ENCODE data around the gene PRXL2A. TPM values are rescaled to one million over a fixed set of nuclear protein-coding genes. Genes with fewer than 3 reads are reported as not detected.
"Not testable (repeated sequence)": the region's sequence is repeated elsewhere in the genome, so short reads cannot be mapped to it uniquely, and the experiment has no call there.

The PRXL2A gene
- total RNA-seq (77.6 TPM), polyA plus RNA-seq (ENCODE audit: insufficient read depth in 1 of 8, insufficient read length in 8 of 8, low replicate concordance in 1 of 8) (10 to 100 TPM; 62.1 to 86.7 (median 72.3) TPM)
- long read RNA-seq, donor 1, full-length matches to known transcripts: 24 of 41 reads
- long read RNA-seq, donor 1, partial matches to known transcripts: 17 of 41 reads
- long read RNA-seq, donor 1, other reads (novel, unspliced or antisense): 0 of 41 reads
- long read RNA-seq, donor 2, full-length matches to known transcripts: 10 of 10 reads
- long read RNA-seq, donor 2, partial matches to known transcripts: 0 of 10 reads
- long read RNA-seq, donor 2, other reads (novel, unspliced or antisense): 0 of 10 reads
- long read RNA-seq, donor 3, full-length matches to known transcripts: 59 of 99 reads
- long read RNA-seq, donor 3, partial matches to known transcripts: 40 of 99 reads
- long read RNA-seq, donor 3, other reads (novel, unspliced or antisense): 0 of 99 reads
- long read RNA-seq, donor 4, full-length matches to known transcripts: 37 of 42 reads
- long read RNA-seq, donor 4, partial matches to known transcripts: 5 of 42 reads
- long read RNA-seq, donor 4, other reads (novel, unspliced or antisense): 0 of 42 reads
- long read RNA-seq, donor 5, full-length matches to known transcripts: 74 of 144 reads
- long read RNA-seq, donor 5, partial matches to known transcripts: 70 of 144 reads
- long read RNA-seq, donor 5, other reads (novel, unspliced or antisense): 0 of 144 reads
- long read RNA-seq, donor 6, full-length matches to known transcripts: 92 of 121 reads
- long read RNA-seq, donor 6, partial matches to known transcripts: 29 of 121 reads
- long read RNA-seq, donor 6, other reads (novel, unspliced or antisense): 0 of 121 reads
- long read RNA-seq, donor 7, full-length matches to known transcripts: 39 of 56 reads
- long read RNA-seq, donor 7, partial matches to known transcripts: 17 of 56 reads
- long read RNA-seq, donor 7, other reads (novel, unspliced or antisense): 0 of 56 reads
- long read RNA-seq, donor 8, full-length matches to known transcripts: 32 of 39 reads
- long read RNA-seq, donor 8, partial matches to known transcripts: 7 of 39 reads
- long read RNA-seq, donor 8, other reads (novel, unspliced or antisense): 0 of 39 reads
- long read RNA-seq, donor 9, full-length matches to known transcripts: 29 of 34 reads
- long read RNA-seq, donor 9, partial matches to known transcripts: 5 of 34 reads
- long read RNA-seq, donor 9, other reads (novel, unspliced or antisense): 0 of 34 reads
- long read RNA-seq, donor 10, full-length matches to known transcripts: 48 of 63 reads
- long read RNA-seq, donor 10, partial matches to known transcripts: 15 of 63 reads
- long read RNA-seq, donor 10, other reads (novel, unspliced or antisense): 0 of 63 reads
- long read RNA-seq, donor 11, full-length matches to known transcripts: 53 of 99 reads
- long read RNA-seq, donor 11, partial matches to known transcripts: 46 of 99 reads
- long read RNA-seq, donor 11, other reads (novel, unspliced or antisense): 0 of 99 reads

- Histone ChIP-seq H3K4me1 (ENCODE audit: control insufficient read depth, insufficient read depth, low read length) (peaks cover 52% of the 10 kb centered on the region), H3K9me3 (replicated peaks; ENCODE audit: control insufficient read depth, low read depth, low read length) (no peaks in the 10 kb centered on the region), H3K27me3 (ENCODE audit: control insufficient read depth, insufficient read depth, low read length) (no peaks in the 10 kb centered on the region), H3K27ac (ENCODE audit: low read length) (peak within 1 kb of the TSS; percentile 81), H3K36me3 (ENCODE audit: control insufficient read depth, insufficient read depth, low read length) (no peaks in the 10 kb centered on the region), H3K4me3 (ENCODE audit: low read length) (peak within 1 kb of the TSS; percentile 85)
- peak; percentile 89 for DNase-seq
- under 1% methylated on average over 92 of the region's 96 CpGs for WGBS (ENCODE audit: insufficient coverage)
Observed at GRCh38 chr10:80408242-80409101, at the start of gene PRXL2A. PRXL2A (plus strand) TSS chr10:80408551; CDS start chr10:80420468, 11,917 bp downstream.

- DNase-seq; H3K4me3 ChIP-seq (ENCODE audit: low read length); H3K27ac ChIP-seq (ENCODE audit: low read length); H3K36me3 ChIP-seq (ENCODE audit: control insufficient read depth, insufficient read depth, low read length); H3K9me3 ChIP-seq (replicated peaks; ENCODE audit: control insufficient read depth, low read depth, low read length): not testable (repeated sequence)
- peaks cover 11% of the 10 kb centered on the region for H3K4me1 ChIP-seq (ENCODE audit: control insufficient read depth, insufficient read depth, low read length)
- peaks cover 20% of the 10 kb centered on the region for H3K27me3 ChIP-seq (ENCODE audit: control insufficient read depth, insufficient read depth, low read length)
- WGBS (ENCODE audit: insufficient coverage): no CpG with 5 or more reads among the region's 2 CpGs
Observed at GRCh38 chr10:80358925-80359324, 49.4 kb upstream of the PRXL2A start.

DNA sequence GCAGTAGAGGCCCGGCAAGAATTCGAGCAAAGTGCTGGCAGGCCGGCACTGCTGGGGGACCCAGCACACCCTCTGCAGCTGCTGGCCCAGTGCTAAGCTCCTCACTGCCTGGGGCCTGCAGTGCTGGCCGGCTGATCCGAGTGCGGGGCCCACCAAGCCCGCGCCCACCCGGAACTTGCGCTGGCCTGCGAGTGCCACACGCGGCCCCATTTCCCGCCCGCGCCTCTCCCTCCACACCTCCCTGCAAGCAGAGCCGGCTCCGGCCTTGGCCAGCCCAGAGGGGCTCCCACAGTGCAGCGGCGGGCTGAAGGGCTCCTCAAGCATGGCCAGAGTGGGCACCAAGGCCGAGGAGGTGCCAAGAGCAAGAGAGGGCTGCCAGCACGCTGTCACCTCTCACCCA is 48.7 kb upstream of the PRXL2A start:
- Histone ChIP-seq H3K36me3 (ENCODE audit: control insufficient read depth, insufficient read depth, low read length) (no peaks in the 10 kb centered on the region), H3K9me3 (replicated peaks; ENCODE audit: control insufficient read depth, low read depth, low read length) (no peaks in the 10 kb centered on the region), H3K27me3 (ENCODE audit: control insufficient read depth, insufficient read depth, low read length) (peaks cover 20% of the 10 kb centered on the region), H3K4me3 (ENCODE audit: low read length) (no peak overlapping the region), H3K27ac (ENCODE audit: low read length) (no peak overlapping the region), H3K4me1 (ENCODE audit: control insufficient read depth, insufficient read depth, low read length) (peaks cover 11% of the 10 kb centered on the region)
- no peak for DNase-seq
- 97% methylated on average over 18 of the region's 22 CpGs for WGBS (ENCODE audit: insufficient coverage)

- Histone ChIP-seq H3K9me3 (replicated peaks; ENCODE audit: control insufficient read depth, low read depth, low read length) (peaks cover 16% of the 10 kb centered on the region), H3K4me1 (ENCODE audit: control insufficient read depth, insufficient read depth, low read length) (no peaks in the 10 kb centered on the region), H3K36me3 (ENCODE audit: control insufficient read depth, insufficient read depth, low read length) (no peaks in the 10 kb centered on the region), H3K27me3 (ENCODE audit: control insufficient read depth, insufficient read depth, low read length) (no peaks in the 10 kb centered on the region), H3K4me3 (ENCODE audit: low read length) (no peak overlapping the region), H3K27ac (ENCODE audit: low read length) (no peak overlapping the region)
- 0% methylated on average over 1 of the region's 1 CpG for WGBS (ENCODE audit: insufficient coverage)
- no peak for DNase-seq
Observed at GRCh38 chr10:80365510-80365909, 42.8 kb upstream of the PRXL2A start.

- Histone ChIP-seq H3K4me1 (ENCODE audit: control insufficient read depth, insufficient read depth, low read length) (no peaks in the 10 kb centered on the region), H3K4me3 (ENCODE audit: low read length) (no peak overlapping the region), H3K36me3 (ENCODE audit: control insufficient read depth, insufficient read depth, low read length) (no peaks in the 10 kb centered on the region)
Observed at GRCh38 chr10:80371467-80371866, 36.9 kb upstream of the PRXL2A start.

GRCh38 chr10:80372675-80373074 is 35.7 kb upstream of the PRXL2A start:
- no peak overlapping the region for H3K27ac ChIP-seq (ENCODE audit: low read length)
- no peaks in the 10 kb centered on the region for H3K27me3 ChIP-seq (ENCODE audit: control insufficient read depth, insufficient read depth, low read length)
- no CpG with 5 or more reads among the region's 5 CpGs for WGBS (ENCODE audit: insufficient coverage)
- peaks cover 4% of the 10 kb centered on the region for H3K9me3 ChIP-seq (replicated peaks; ENCODE audit: control insufficient read depth, low read depth, low read length)
- no peaks in the 10 kb centered on the region for H3K36me3 ChIP-seq (ENCODE audit: control insufficient read depth, insufficient read depth, low read length)
- H3K4me1 ChIP-seq (ENCODE audit: control insufficient read depth, insufficient read depth, low read length): no peaks in the 10 kb centered on the region
- no peak overlapping the region for H3K4me3 ChIP-seq (ENCODE audit: low read length)
- DNase-seq: no peak

More at GRCh38 chr10:80371467-80371866, 36.9 kb upstream of the PRXL2A start:
- Histone ChIP-seq H3K27me3 (ENCODE audit: control insufficient read depth, insufficient read depth, low read length) (no peaks in the 10 kb centered on the region), H3K9me3 (replicated peaks; ENCODE audit: control insufficient read depth, low read depth, low read length) (peaks cover 13% of the 10 kb centered on the region), H3K27ac (ENCODE audit: low read length) (no peak overlapping the region)
- DNase-seq: no peak
- 81% methylated on average over 4 of the region's 6 CpGs for WGBS (ENCODE audit: insufficient coverage)

GRCh38 chr10:80373502-80373901 is 34.8 kb upstream of the PRXL2A start:
- Histone ChIP-seq H3K36me3 (ENCODE audit: control insufficient read depth, insufficient read depth, low read length) (no peaks in the 10 kb centered on the region), H3K27ac (ENCODE audit: low read length) (no peak overlapping the region), H3K4me1 (ENCODE audit: control insufficient read depth, insufficient read depth, low read length) (no peaks in the 10 kb centered on the region), H3K9me3 (replicated peaks; ENCODE audit: control insufficient read depth, low read depth, low read length) (no peaks in the 10 kb centered on the region), H3K4me3 (ENCODE audit: low read length) (no peak overlapping the region), H3K27me3 (ENCODE audit: control insufficient read depth, insufficient read depth, low read length) (no peaks in the 10 kb centered on the region)
- WGBS (ENCODE audit: insufficient coverage): 60% methylated on average over 1 of the region's 2 CpGs
- DNase-seq: peak; percentile 43

DNA sequence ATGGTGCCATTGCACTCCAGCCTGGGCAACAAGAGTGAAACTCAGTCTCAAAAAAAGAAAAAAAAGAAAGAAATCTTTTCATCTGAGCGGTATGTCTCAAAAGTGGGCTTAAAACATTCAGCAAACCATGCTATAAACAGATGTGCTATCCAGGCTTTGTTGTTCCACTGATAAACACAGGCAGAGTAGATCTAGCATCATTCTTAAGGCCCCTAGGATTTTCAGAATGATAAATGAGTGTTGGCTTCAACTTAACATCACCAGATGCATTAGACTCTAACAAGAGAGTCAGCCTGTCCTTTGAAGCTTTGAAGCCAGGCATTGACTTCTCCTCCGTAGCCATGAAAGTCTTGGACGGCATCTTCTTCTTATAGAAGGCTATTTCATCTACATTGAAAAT is 28.6 kb upstream of the PRXL2A start:
- no peak for DNase-seq
- Histone ChIP-seq H3K4me3 (ENCODE audit: low read length) (no peak overlapping the region), H3K9me3 (replicated peaks; ENCODE audit: control insufficient read depth, low read depth, low read length) (no peaks in the 10 kb centered on the region), H3K36me3 (ENCODE audit: control insufficient read depth, insufficient read depth, low read length) (no peaks in the 10 kb centered on the region), H3K4me1 (ENCODE audit: control insufficient read depth, insufficient read depth, low read length) (no peaks in the 10 kb centered on the region), H3K27me3 (ENCODE audit: control insufficient read depth, insufficient read depth, low read length) (no peaks in the 10 kb centered on the region), H3K27ac (ENCODE audit: low read length) (no peak overlapping the region)
- WGBS (ENCODE audit: insufficient coverage): no CpG with 5 or more reads among the region's 3 CpGs

- Histone ChIP-seq H3K27ac (ENCODE audit: low read length) (no peak overlapping the region), H3K4me1 (ENCODE audit: control insufficient read depth, insufficient read depth, low read length) (no peaks in the 10 kb centered on the region), H3K27me3 (ENCODE audit: control insufficient read depth, insufficient read depth, low read length) (no peaks in the 10 kb centered on the region), H3K36me3 (ENCODE audit: control insufficient read depth, insufficient read depth, low read length) (no peaks in the 10 kb centered on the region), H3K9me3 (replicated peaks; ENCODE audit: control insufficient read depth, low read depth, low read length) (no peaks in the 10 kb centered on the region), H3K4me3 (ENCODE audit: low read length) (no peak overlapping the region)
- no peak for DNase-seq
- 92% methylated on average over 2 of the region's 4 CpGs for WGBS (ENCODE audit: insufficient coverage)
Observed at GRCh38 chr10:80380185-80380584, 28.2 kb upstream of the PRXL2A start.
